Urothelium cell line (cell line): ENCODE data around the gene ADAMTS8.

Experiments used
- DNase-seq: peaks from one replicate; pipeline ENCODE4 v3.0.0; 2011; ENCODE audit warnings: low spot score, mixed read lengths
- FAIRE-seq: peaks from 2 replicates; lab custom pipeline; 2011; peaks lifted over from hg19 to GRCh38; lab: Jason Lieb, UNC

Gene ADAMTS8

DNA sequence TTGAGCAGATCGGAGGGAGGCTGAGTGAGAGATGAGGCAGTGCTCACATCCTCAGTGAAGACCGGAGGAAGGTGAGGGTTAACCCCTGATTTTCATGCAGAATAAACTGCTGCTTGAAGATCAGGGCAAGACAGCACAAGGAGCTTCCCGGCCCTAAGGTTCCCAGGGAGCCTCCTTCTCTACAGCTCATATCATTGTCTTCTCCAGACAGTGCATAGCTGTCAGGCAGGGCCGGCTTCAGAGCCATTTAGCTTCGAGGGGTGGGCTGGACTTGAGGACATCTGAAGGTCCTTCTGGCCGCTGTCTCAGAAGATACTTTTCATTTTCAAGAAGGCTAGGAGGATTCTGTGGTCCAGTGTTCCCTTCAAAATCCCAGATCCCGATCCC lies 7.2 kb downstream of the ADAMTS8 start:
- no peak for FAIRE-seq
- DNase-seq, result no peak

DNA sequence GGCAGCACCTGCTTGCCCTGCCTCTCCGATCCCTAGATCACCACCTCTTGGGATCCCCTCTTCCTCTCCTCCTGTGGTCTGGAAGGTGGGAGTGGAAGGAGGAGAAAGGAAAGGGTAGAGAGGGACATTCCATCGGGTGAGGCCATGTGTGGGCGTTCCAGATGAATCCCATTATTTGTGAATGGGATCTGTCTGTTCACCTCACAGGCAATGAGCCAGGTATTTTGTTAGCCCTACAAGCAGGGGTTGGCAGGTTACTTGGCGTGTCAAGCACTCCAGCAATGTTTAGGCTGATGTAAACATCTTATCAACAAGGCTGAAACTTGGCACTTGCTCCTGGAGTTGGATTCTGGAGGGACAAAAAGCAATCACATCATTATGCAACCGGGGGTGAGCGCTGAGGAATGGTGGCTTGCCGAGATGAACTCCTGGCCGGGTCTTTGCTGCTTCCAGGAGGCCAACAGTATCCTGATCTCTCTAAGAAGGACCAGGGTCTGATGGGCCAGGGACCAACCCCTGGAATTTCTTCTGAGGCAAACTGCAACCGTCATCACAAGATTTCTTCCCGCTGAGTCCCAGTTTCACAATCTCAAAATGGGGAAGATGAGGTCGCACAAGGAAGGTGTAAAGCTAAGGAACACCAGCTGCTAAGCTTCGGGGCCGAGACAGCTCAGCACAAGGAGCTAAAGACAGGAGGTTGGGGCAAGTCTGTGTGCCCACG lies 7.8 kb downstream of the ADAMTS8 start:
- DNase-seq, result no peak
- no peak for FAIRE-seq

DNA sequence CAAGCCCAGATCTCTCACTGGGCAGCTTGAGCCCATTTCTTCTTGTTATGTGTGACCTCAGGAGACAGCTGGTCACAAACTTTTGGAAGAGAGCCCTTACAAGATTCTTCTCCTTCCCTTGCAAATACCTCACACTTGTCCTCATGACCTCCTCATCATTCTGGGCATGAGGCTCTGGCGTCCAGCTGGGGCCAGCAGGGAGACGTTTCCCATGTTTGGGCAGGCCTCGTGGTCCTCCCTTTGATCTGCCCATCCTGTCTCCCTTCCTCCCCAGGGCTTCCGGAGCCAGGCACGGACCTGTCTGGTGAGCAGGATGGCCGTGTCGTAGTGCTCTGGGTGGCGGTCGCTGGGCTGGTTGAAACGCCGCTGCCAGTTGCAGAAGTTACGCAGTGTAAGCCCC lies 9.7 kb downstream of the ADAMTS8 start:
- DNase-seq (no peak), FAIRE-seq (no peak)

DNA sequence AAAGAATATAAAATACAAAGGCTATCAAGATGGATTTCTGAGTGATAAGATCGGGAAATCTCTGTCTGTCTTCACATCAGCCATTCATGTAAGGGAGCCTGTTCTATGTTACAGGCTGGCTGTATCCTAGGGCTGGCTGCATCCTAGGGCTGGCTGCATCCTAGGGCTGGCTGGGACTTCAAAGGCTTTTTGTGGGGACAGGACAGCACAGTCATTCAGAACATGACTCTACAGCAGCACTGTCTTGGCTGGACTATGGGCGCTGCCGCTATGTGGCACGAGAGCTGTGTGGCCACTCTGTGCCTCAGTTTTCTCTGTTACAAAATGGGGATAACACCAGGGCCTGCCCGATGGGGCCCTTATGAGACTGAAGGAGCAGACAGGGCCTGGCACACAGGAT lies 10.2 kb downstream of the ADAMTS8 start:
- FAIRE-seq (no peak), DNase-seq (no peak)

DNA sequence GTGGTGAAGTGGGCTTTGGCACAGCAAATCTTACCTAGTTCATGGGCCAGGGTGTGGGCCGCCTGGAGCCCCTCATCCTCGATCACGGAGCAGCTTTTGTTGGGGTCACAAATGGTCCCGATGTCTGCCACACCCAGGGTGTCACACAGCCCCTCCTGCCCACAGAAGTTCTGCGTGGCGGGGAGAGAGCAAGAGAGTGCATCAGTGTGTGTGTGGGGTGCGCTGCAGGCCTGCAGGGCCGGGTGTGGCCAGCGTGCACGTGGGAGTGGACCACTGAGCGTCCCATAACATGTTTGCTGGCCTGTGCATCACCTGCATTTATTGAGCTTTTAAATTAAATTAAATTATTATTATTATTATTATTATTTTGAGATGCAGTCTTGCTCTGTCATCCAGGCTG lies 11.5 kb downstream of the ADAMTS8 start:
- FAIRE-seq (no peak), DNase-seq (no peak)

DNA sequence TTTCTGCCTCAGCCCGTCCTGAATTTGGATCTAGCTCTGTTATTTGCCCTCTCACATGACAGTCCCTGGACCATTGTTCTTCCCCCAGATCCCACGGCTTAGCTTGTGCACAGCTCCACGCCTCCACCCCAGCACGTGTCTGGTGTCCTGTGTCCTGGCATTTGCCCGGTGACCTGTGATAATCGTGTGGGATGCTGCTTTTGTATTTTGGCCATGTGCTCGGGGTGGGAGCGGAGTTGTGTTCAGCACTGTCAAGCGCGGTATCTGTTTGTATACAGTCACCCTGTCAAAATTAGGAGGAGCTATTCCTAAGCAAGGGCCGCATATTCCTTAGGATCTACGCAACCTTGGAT lies 11.9 kb downstream of the ADAMTS8 start:
- no peak for FAIRE-seq

DNA sequence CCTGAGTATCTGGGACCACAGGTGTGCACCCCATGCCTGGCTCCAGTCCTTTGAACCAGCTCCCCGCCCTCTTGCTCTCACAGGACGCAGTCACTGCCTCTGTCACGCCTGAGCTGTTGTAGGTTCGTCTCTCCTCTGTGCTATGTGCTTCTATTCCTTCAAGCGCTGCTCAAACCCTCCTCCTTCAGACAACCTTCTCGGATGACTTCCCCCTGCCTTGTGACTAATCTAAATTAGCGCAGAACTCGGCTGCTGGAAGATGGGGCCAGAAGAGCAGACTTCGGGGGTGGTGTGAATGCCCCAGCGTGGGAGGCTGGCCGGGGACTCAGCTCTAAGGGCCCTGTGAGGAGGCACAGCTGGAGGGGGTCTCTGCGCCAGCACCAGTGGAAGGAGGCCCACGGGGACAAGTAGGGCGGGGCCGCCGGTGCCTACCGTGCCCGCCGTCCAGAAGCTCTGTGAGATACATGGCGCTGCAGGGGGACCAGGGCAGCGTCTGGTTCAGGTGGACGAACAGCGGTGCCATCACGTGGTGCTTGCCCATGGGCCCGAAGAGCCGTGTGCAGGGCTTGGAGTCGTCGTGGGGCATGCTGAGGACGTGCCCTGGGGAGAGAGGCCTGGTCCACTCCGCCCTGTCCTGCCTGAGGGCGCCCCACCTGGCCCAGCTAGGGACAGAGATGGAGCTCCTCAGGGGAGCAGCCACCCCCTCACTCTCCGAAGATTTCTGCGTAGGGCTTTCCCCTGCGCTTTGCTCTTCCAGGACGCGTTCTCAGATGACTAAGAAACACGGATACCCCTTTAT lies 12.5 kb downstream of the ADAMTS8 start:
- FAIRE-seq (no peak), DNase-seq (no peak)

More for the DNA sequence above, 11.9 kb downstream of the ADAMTS8 start:
- no peak for DNase-seq

DNA sequence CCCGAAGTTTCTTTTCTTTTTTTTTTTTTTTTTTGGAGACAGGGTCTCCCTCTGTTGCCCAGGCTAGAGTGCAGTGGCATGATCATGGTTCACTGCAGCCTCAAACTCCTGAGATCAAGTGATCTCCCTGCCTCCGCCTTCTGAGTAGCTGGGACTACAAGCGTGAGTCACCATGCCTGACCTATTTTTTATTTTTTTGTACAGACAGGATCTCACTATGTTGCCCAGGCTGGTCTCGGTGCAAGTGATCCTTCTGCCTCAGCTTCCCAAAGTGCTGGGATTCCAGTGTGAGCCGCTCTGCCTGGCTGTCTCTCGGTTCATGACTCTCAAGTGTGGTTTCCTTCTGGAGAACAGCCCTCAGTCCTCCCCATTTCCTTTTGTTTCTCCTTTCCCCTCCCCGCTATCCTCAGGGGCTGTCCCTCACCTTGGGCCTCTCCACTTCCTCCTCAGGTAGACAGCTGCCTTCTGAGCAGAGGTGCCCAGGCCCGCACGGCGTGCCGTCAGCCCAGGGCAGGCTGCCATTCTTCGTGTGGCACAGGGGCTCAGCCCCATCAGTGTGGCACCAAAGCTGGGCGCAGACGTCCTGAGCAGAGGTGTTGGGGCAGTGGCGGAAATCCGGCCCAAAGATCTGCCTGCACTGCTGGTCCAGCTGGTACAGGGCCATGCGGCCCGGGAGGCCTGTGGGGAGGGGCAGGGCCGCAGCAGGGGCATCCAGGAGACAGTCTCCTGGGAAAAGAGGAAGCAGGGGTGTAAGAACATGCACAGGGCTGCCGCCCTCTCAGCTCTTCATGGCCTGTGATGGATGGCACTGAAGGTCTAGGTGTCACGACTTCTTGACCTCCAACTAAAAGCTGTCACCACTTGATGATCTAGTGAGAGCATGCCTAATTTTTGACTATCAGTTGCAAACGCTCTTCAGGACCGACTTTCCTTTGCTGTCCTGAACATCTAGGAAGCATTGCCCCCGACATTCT lies 14.0 kb downstream of the ADAMTS8 start:
- FAIRE-seq, result no peak
- no peak for DNase-seq

DNA sequence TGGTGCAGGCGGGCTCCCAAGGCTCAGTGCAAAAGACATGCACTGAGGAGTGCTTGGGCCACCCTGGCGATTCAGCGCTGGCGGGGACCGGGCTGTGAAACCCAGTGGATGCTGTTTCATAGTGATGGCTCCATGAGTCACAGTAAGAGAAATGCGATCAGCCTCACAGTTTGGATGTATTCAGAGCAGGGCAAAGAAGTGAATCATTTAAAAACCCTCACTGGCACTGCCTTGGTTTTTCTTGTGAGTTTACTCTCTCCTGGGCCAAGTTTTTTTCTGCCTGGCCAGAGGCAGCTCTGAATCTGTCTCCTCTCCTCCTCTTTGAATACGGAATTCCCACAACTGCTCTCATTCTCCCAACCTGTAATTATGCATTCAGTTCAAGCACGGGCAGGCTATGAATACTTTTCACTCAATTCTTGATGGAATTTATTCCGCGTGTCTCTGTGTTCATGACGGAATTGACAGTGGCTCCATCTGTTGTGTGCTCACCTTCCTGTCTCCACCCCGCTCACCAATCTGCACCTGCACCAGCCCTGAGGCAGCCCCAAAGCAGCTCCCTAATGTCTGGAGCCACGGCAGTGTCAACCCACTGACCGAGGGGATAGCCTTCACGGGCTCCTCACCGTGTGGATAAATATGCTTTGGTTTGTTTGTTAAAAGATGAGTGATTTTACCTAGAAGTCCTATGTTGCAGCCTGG lies 14.9 kb downstream of the ADAMTS8 start:
- DNase-seq (peak; percentile 71), FAIRE-seq (no peak)

DNA sequence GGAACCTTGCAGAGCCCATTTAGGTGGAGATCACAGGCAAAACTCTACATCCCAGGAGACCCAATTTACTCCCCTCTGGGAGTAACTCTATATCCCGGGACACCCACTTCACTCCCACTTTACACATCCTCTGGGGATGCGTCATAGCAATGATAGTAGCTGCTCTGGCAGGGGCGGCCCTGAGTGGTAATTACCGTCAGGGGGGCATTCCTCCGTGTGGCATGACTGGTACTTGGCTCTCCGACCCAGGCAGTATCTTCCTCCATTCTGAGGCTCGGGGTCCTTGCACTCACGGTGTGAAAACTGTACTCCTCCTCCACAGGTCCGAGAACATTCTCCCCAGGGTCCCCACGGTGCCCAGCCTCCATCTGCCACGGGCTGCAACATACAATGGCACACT lies 17.2 kb downstream of the ADAMTS8 start:
- DNase-seq (no peak), FAIRE-seq (no peak)

DNA sequence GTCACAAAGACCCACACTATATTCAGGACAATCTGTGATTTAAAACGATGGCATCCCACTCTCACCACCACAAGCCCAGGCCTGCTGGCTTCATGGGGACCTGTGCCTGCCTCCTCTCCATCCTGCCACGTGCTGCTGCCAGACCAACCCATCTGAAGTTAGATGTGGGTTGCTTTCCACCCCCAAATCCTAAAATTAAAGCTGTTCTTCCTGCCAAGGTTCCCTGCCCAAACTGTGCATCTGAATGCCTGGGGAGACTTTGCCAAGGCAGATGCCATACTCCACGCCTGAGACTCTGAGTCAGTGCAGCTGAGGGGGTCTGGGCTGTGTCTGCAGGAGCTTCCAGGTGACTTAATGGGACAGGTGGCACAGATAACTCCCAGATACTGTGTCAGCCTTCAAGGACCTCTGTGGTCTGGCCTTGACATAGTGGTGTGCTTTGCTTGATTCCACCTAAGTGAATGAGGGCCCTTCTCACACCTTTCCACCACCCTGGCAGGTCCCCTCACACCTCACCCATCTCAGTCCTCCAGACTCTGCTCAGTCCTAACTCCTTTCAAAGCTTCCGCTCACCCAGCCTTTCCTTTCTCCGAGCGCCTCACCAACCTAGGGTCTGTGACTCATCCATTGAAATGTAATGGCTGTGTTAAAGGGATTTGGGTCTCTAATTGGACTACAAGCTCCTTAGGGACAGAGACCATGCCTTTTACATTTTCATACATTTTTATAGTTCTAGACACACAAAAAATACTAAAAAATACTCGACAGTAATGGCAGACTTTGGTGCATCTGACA lies 18.6 kb downstream of the ADAMTS8 start:
- DNase-seq (no peak), FAIRE-seq (no peak)

DNA sequence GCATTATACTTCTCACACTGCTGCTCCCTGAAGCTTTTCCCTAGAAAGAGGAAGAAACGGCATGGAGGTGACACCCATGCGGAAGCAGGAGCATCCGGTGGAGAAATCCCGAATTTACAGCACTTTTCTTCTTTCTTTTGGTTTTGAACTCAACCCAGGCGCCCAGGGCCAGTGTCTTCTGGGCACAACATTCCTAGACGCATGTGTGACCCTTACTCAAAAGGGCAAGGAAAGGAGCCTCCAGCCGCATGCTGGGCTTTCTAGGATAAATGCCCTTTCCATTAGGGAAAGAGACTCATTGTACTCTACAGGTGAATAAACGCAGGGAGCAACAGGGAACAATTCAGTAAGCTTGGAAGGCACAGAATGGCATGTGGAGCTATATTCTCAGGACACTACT lies 19.5 kb downstream of the ADAMTS8 start:
- DNase-seq (no peak), FAIRE-seq (no peak)

DNA sequence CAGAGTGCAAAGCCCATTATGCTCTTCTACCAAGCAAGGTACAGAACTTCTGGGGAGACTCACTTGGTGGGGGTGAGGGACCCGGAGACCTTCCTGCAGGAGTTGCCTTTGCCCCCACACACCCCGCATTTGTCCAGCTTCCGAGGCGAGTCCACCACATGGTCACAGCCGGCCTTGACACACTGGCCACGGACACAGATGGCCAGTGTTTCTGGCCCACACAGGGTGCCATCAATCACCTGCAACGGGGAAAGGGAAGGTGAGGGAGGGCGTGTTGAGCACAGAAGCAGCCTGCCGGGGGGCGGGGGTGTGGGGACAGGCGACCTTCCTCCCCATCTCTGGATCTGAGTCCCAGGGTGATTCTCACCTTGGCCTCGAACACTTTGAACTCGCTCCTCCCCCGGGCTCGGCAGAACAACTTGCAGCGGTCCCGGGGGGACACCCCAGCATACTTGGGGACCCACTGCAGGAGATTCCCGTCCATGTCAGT lies 20.0 kb downstream of the ADAMTS8 start:
- FAIRE-seq, result peak; percentile 68

DNA sequence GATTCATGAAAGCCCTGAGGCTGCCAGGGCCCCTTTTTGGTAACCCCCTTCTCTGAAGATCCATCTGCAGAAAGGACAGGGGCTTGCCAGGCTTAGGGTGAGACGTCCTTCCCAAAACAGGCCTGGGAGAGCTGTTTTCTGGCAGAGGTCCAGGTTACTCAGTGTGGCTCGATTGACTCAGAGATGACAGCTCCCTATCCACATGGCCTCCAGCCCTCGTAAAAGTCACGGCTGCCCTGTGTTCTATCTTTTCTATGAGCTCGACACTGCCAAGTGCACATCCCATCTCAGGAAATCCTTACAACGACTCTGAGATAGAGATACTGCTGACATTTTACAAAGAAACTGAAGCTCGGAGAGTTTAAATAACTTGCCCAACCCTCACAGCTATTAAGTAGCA lies 20.4 kb downstream of the ADAMTS8 start:
- FAIRE-seq, result no peak
- peak; percentile 71 for DNase-seq

More for the DNA sequence above, 20.0 kb downstream of the ADAMTS8 start:
- DNase-seq, result no peak

DNA sequence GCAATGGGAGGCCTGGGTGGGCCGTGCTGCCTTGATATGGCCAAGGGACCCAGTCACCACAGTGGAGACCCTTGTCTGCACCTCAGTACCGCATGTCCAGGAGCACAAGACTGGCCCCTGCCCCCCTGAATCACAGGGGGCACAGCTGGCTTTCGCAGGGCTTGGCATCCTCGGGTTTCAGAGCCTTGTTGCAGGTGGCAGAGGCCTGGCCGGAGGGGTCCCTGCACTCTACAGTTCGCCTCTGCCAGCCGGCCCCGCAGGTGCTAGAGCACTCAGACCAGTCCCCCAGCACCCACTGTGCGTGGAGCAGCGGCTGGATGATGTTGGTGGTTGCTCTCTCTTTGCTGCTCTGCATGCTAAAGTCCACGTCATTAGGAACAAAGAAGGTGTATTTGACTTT lies 23.0 kb downstream of the ADAMTS8 start:
- FAIRE-seq (no peak), DNase-seq (no peak)

DNA sequence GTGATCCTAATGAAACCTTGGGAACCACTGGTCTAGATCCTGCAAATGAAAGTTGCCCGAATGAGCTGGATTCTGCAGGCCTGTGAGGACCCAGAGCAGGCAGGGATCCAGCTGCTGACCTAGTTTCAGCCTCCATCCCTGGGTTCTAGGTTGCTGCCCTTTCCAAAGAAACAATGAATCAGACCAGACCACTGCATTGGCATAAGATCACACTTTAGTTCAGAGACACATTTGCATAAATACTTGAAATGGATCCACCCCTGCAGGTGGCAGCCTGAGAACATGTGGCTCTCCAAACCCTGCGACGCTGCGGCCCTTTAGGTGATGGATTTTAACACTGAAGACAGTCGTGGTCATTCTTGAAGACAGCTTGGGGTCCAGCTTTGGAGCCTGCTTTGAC lies 23.7 kb downstream of the ADAMTS8 start:
- no peak for FAIRE-seq
- DNase-seq, result no peak

DNA sequence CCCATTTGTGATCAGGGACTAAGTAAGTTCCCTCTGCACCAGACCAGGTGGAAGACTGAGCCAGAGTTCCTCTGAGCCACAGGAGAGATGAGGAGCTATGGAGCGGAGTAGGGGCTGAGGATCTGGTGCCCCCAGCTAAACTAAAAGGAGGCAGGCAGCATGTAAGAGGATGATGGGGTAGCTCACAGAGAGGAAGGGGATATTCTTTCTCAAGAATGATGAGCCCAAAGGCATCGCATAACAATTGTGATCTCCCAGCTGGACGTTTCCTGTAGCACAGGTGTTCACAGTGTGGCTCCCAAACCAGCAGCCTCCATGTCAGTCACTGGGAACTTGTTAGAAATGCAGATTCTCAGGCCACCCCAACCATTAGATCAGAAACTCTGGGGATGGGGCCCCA lies 24.4 kb downstream of the ADAMTS8 start:
- no peak for FAIRE-seq
- DNase-seq, result no peak

DNA sequence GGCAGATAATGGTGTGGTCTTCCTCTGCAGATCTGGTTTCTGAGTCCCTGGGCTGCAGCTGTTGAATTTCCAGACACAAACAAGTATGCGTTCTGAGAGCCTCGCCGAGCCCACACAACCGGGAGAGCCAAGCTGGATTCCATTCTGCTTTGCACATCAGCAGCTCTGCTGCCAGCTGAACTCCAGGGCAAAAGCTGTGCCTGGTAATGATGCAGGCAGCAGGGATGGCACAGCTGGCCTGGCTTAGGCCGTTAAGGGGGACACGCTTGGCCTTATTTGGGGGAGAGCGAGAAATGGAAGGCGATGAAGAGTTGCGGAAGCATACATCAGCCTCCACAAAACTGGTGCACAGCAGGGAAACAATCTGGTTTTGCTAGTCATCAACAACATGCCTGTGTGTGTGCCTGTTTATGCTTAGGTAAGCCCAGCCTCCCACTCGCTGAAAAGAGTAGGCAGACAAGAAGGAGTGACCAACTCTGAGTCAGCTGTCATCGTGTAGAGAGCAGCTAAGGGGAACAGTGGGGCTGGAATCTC lies 25.1 kb downstream of the ADAMTS8 start:
- peak; percentile 45 for DNase-seq
- FAIRE-seq, result peak; percentile 92

DNA sequence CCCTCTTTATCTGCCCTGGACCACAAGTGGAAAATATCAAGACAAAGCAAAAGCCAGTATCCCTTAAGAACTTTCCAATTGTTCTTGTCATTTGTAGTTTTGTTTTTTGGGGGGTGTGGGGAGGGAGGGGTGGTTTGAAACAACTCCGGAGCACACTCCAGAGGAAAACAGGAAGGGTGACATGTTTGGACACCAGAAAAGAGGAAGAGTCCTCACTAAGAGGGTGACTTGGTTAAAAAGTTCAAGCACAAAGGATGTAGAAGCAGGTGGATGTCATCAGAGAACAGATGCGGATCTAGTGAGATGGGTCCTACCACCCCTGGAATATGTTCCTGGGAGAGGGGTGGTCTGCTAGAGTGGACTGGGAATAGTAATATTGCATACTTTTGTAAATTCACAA lies 25.8 kb downstream of the ADAMTS8 start:
- no peak for DNase-seq

More for the DNA sequence above, 25.8 kb downstream of the ADAMTS8 start:
- FAIRE-seq, result no peak
